Dendritic cell treated with granulocyte-macrophage colony-stimulating factor and Interleukin-4, amounts not matched to agents 40 ng/mL and 50 ng/mL, for 4 days (primary cell): ENCODE results near the gene APOBEC3H.
A peak's percentile ranks its signal among the peaks of the same experiment; 100 is the strongest.

Experiments
- H3K27ac Mint-ChIP-seq: one replicate; pipeline ENCODE4 v1.8.0; 2022; ENCODE audit warnings: mild to moderate bottlenecking, mixed read lengths
- H3K27me3 Mint-ChIP-seq: one replicate; pipeline ENCODE4 v1.8.0; 2022; ENCODE audit warnings: mild to moderate bottlenecking, mixed read lengths
- H3K36me3 Mint-ChIP-seq: one replicate; pipeline ENCODE4 v1.8.0; 2022; ENCODE audit warnings: low read depth, mixed read lengths
- H3K4me1 Mint-ChIP-seq: one replicate; pipeline ENCODE4 v1.8.0; 2022; ENCODE audit warnings: low read depth, mixed read lengths
- H3K4me3 Mint-ChIP-seq: one replicate; pipeline ENCODE4 v1.8.0; 2022; ENCODE audit warnings: mild to moderate bottlenecking, moderate library complexity, mixed read lengths
- H3K9me3 Mint-ChIP-seq: one replicate; pipeline ENCODE4 v1.8.0; 2022; ENCODE audit warnings: mixed read lengths
- intact Hi-C: fragments of 100-400 bp; cut with micrococcal nuclease; formaldehyde crosslinking; loops from one replicate; pipeline ENCODE4 v1.15.0; 2022

APOBEC3H gene

DNA sequence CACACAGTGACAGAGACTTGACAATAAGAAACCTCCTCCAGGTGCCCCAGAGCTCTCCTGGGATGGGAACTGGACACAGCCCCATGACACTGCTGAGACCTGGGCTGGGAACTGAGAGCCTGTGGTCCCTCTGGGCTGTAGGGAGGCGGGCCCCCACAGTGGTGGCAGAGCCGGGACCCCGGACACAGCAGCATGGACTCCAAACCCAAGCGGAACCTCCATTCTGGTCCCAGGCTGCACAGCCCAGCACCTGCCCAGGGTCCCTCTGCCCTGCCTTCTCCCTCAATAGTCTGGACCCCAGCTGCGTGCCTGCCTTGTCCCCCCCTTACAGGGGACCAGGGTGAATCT lies 8.4 kb upstream of the APOBEC3H start:
- H3K4me1 Mint-ChIP-seq: peaks cover 31% of the 10 kb centered on the region
- no peak overlapping the region for H3K27ac Mint-ChIP-seq
- peaks cover 29% of the 10 kb centered on the region for H3K27me3 Mint-ChIP-seq
- H3K36me3 Mint-ChIP-seq: no peaks in the 10 kb centered on the region
- H3K9me3 Mint-ChIP-seq: no peaks in the 10 kb centered on the region
- H3K4me3 Mint-ChIP-seq: no peak overlapping the region
- intact Hi-C loops: no loop called here

GRCh38 chr22:39089928-39090327 lies 7.1 kb upstream of the APOBEC3H start:
- Mint-ChIP-seq H3K4me3 (no peak overlapping the region), H3K27ac (no peak overlapping the region), H3K4me1 (peaks cover 31% of the 10 kb centered on the region), H3K36me3 (no peaks in the 10 kb centered on the region), H3K9me3 (no peaks in the 10 kb centered on the region), H3K27me3 (peaks cover 31% of the 10 kb centered on the region)
- intact Hi-C loops: no loop called here

GRCh38 chr22:39090426-39091064 lies 6.5 kb upstream of the APOBEC3H start:
- intact Hi-C loops: no loop called here
- Mint-ChIP-seq H3K4me3 (no peak overlapping the region), H3K36me3 (no peaks in the 10 kb centered on the region), H3K9me3 (no peaks in the 10 kb centered on the region), H3K4me1 (peaks cover 32% of the 10 kb centered on the region), H3K27me3 (peaks cover 35% of the 10 kb centered on the region), H3K27ac (no peak overlapping the region)

- Mint-ChIP-seq H3K27me3 (peaks cover 38% of the 10 kb centered on the region), H3K9me3 (no peaks in the 10 kb centered on the region), H3K36me3 (no peaks in the 10 kb centered on the region), H3K4me1 (peaks cover 40% of the 10 kb centered on the region), H3K27ac (no peak overlapping the region), H3K4me3 (no peak overlapping the region)
- intact Hi-C loops: no loop called here
Measured at GRCh38 chr22:39091126-39092081, 5.6 kb upstream of the APOBEC3H start.

DNA sequence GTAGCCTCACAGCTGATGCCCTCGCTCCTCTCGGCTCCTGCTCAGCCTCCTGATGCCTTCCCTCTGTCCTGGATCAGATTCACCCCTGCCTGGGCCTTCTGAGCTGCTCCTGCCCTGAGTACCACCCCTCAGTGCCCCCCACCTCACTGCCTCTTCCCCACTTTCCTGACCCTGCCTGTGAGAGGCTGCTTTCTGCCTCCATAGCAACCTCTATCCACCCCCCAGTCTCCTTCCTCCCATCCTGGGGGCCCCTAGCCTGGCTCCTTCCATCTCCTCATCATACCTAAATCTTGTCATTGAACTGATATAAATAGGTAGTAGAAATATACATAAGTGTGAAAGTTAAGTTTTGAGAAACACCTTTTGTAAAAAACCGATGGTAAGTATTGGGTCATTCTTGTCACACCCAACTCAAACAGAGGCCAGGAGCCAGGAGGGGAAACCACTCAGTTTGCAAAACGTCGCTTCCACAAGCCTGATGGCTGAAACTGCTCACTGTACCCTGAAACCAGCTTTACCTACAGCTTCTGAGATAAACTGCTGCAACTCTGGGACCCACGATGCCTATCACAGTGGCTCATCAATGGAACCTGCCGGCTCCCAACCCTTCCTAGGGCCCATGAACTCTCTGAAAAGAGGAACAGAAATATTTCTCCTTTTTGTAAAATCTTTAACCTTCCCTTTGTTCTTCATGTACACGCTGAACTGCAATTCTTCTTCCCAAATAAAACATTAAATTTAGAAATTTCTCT lies 4.8 kb upstream of the APOBEC3H start:
- H3K27me3 Mint-ChIP-seq: peaks cover 38% of the 10 kb centered on the region
- intact Hi-C loops: no loop called here
- H3K9me3 Mint-ChIP-seq: no peaks in the 10 kb centered on the region
- no peak overlapping the region for H3K27ac Mint-ChIP-seq
- H3K36me3 Mint-ChIP-seq: no peaks in the 10 kb centered on the region
- no peak overlapping the region for H3K4me3 Mint-ChIP-seq
- H3K4me1 Mint-ChIP-seq: peaks cover 47% of the 10 kb centered on the region

- peaks cover 61% of the 10 kb centered on the region for H3K4me1 Mint-ChIP-seq
- H3K27me3 Mint-ChIP-seq: peaks cover 34% of the 10 kb centered on the region
- no peak overlapping the region for H3K4me3 Mint-ChIP-seq
- H3K36me3 Mint-ChIP-seq: no peaks in the 10 kb centered on the region
- H3K9me3 Mint-ChIP-seq: no peaks in the 10 kb centered on the region
- intact Hi-C loops: no loop called here
- no peak overlapping the region for H3K27ac Mint-ChIP-seq
Measured at GRCh38 chr22:39094717-39095389, 2.2 kb upstream of the APOBEC3H start.

- Mint-ChIP-seq H3K4me1 (peaks cover 50% of the 10 kb centered on the region), H3K27me3 (peaks cover 28% of the 10 kb centered on the region), H3K27ac (peak overlapping the region; percentile 34), H3K4me3 (no peak overlapping the region), H3K36me3 (no peaks in the 10 kb centered on the region), H3K9me3 (no peaks in the 10 kb centered on the region)
- intact Hi-C loops: no loop called here
Measured at GRCh38 chr22:39095971-39096370, 1.1 kb upstream of the APOBEC3H start.

GRCh38 chr22:39098026-39098425 lies 982 bp downstream of the APOBEC3H start:
- no peaks in the 10 kb centered on the region for H3K36me3 Mint-ChIP-seq
- peaks cover 36% of the 10 kb centered on the region for H3K4me1 Mint-ChIP-seq
- H3K27me3 Mint-ChIP-seq: peaks cover 25% of the 10 kb centered on the region
- H3K4me3 Mint-ChIP-seq: no peak overlapping the region
- intact Hi-C loops: no loop called here
- H3K27ac Mint-ChIP-seq: no peak overlapping the region
- no peaks in the 10 kb centered on the region for H3K9me3 Mint-ChIP-seq

DNA sequence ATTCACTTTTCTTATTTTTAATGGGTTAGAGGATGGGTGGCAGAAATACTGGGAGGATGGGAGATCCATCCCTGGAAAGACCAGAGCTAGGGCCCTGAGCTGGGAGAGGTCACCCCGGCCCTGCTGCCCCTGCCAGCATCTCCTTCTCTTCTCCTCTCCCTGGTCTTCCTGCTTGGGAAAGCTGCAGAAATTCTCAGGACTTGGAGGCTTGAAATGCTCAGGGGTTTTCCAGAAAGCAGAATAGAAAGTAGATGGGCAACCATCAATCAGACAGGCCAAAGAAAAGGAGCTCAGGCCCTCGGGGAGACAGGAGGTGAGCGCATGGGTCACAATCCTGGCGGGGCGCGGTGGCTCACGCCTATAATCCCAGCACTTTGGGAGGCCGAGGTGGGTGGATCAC lies 1.5 kb downstream of the APOBEC3H start:
- H3K4me1 Mint-ChIP-seq: peaks cover 36% of the 10 kb centered on the region
- H3K36me3 Mint-ChIP-seq: no peaks in the 10 kb centered on the region
- no peak overlapping the region for H3K4me3 Mint-ChIP-seq
- intact Hi-C loops: no loop called here
- H3K27ac Mint-ChIP-seq: no peak overlapping the region
- no peaks in the 10 kb centered on the region for H3K9me3 Mint-ChIP-seq
- H3K27me3 Mint-ChIP-seq: peaks cover 25% of the 10 kb centered on the region

DNA sequence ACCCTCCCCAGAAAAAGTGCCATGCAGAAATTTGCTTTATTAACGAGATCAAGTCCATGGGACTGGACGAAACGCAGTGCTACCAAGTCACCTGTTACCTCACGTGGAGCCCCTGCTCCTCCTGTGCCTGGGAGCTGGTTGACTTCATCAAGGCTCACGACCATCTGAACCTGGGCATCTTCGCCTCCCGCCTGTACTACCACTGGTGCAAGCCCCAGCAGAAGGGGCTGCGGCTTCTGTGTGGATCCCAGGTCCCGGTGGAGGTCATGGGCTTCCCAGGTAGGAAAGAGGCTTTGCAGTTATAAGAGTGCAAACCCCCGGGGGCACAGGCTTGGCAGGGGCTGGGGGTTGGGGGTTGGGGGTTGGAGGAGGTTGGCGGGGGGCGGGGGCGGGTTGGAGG lies 4.2 kb downstream of the APOBEC3H start:
- no peaks in the 10 kb centered on the region for H3K9me3 Mint-ChIP-seq
- peaks cover 28% of the 10 kb centered on the region for H3K4me1 Mint-ChIP-seq
- H3K27ac Mint-ChIP-seq: no peak overlapping the region
- H3K36me3 Mint-ChIP-seq: no peaks in the 10 kb centered on the region
- no peak overlapping the region for H3K4me3 Mint-ChIP-seq
- peaks cover 16% of the 10 kb centered on the region for H3K27me3 Mint-ChIP-seq
- intact Hi-C loops: no loop called here

DNA sequence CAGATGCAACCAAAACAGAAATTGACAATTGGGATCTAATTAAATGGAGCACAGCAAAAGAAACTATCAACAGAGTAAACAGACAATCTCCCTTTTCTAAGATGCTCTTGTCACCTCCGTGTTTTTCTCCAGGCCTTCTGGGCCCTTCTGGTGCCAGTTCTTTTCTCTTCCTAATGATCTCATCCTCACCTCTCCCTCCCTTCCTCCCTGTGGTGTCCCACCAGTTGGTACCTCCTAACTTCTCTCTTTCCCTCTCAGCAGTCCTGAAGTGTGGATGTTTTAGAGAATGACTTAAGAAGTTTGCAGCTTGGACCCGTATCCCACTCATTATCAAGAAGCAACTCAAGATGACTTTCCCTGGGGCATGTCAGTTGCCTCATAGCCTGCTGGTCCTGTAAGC lies 6.4 kb downstream of the APOBEC3H start:
- Mint-ChIP-seq H3K27ac (no peak overlapping the region), H3K36me3 (no peaks in the 10 kb centered on the region), H3K4me1 (peaks cover 12% of the 10 kb centered on the region), H3K27me3 (peaks cover 16% of the 10 kb centered on the region), H3K9me3 (no peaks in the 10 kb centered on the region), H3K4me3 (no peak overlapping the region)
- intact Hi-C loops: no loop called here

DNA sequence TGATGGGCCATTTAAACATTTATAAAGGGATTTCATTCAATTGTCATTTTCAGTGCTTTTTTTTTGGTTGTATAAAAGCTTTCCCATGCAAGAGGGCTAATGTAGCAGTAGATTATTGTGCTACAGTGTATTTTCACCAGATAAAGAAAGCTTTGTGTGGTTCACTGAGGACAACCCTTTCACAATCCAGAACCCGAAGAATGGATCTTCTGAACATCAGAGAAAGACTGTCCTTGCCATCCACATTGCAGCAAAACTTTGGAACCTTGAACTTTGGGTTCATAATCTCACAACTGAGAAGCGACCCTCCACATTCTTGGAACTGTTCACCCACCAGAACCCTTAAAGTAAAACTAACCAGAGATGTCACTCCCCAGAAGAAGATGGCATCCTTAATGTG lies 9.3 kb downstream of the APOBEC3H start:
- Mint-ChIP-seq H3K36me3 (no peaks in the 10 kb centered on the region), H3K9me3 (no peaks in the 10 kb centered on the region), H3K4me1 (peaks cover 6% of the 10 kb centered on the region), H3K27ac (no peak overlapping the region), H3K27me3 (peaks cover 27% of the 10 kb centered on the region), H3K4me3 (no peak overlapping the region)
- intact Hi-C loops: no loop called here

- Mint-ChIP-seq H3K4me1 (peaks cover 7% of the 10 kb centered on the region), H3K4me3 (no peak overlapping the region), H3K9me3 (no peaks in the 10 kb centered on the region), H3K27me3 (peaks cover 24% of the 10 kb centered on the region), H3K36me3 (no peaks in the 10 kb centered on the region), H3K27ac (no peak overlapping the region)
- intact Hi-C loops: no loop called here
Measured at GRCh38 chr22:39108487-39108886, 11.4 kb downstream of the APOBEC3H start.

DNA sequence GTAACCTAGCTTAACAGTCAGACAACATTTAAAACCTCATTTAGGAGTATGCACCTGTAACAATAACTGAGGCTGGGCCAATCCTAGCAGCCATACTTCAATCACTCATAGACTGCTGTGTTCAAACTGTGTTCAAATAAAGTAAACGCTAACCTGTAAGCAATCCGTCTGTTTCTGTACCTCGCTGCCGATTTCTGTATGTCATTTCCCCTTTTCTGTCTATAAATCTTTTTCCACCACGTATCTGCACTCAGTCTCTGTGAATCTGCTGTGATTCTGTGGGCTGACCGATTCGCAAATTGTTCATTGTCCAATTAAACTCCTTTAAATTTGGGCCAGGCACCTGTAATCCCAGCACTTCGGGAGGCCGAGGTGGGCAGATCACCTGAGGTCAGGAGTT lies 12.3 kb downstream of the APOBEC3H start:
- H3K27ac Mint-ChIP-seq: no peak overlapping the region
- no peak overlapping the region for H3K4me3 Mint-ChIP-seq
- intact Hi-C loops: no loop called here

More for the DNA sequence above, 12.3 kb downstream of the APOBEC3H start:
- Mint-ChIP-seq H3K36me3 (no peaks in the 10 kb centered on the region), H3K27me3 (peaks cover 30% of the 10 kb centered on the region), H3K4me1 (peaks cover 12% of the 10 kb centered on the region), H3K9me3 (no peaks in the 10 kb centered on the region)
